Keratinocyte (primary cell): ENCODE results near the gene TSHZ1.

Experiments used
- CTCF ChIP-seq, 3 experiments: IDR thresholded peaks in 1 of 3; conservative IDR thresholded peaks in 1 of 3; optimal IDR thresholded peaks in 1 of 3; 2 replicates in 2 of 3; 3 replicates in 1 of 3; pipeline versions ENCODE3 to v1.5.1; 2011; ENCODE audit warnings: low read length in 3 of 3, mild to moderate bottlenecking in 3 of 3, moderate library complexity in 2 of 3, control low read depth in 1 of 3, inconsistent platforms in 1 of 3; ENCODE audit not compliant: insufficient read depth in 2 of 3; ENCODE audit errors: extremely low read depth in 1 of 3
- EZH2 ChIP-seq: IDR thresholded peaks from one replicate; pipeline ENCODE4 v1.6.1; 2012; ENCODE audit warnings: inconsistent platforms, mild to moderate bottlenecking, low read length, moderate library complexity

GRCh38 chr18:75229437-75229836 lies 18.8 kb downstream of the TSHZ1 start:
- TF ChIP-seq CTCF (optimal IDR thresholded peaks at IDR 0.05 in 1 of 3, IDR thresholded peaks at IDR 0.05 in 1 of 3, conservative IDR thresholded peaks at IDR 0.05 in 1 of 3; ENCODE audit: extremely low read depth in 1 of 3, insufficient read depth in 2 of 3, low read length in 3 of 3) (no peak), EZH2 (no peak)
